Glutamatergic neuron (in vitro differentiated cells): ENCODE measurements around the gene STRA6. TPM values are rescaled to one million over a fixed set of nuclear protein-coding genes. Genes with fewer than 3 reads are reported as not detected.

ENCODE experiments used
- DNase-seq: peaks from one replicate; pipeline ENCODE4 v3.0.0; 2022
- H3K27ac Mint-ChIP-seq: one replicate; pipeline ENCODE4 v1.8.0; 2020; ENCODE audit warnings: mild to moderate bottlenecking, mixed read lengths, inconsistent platforms; ENCODE audit not compliant: unreplicated experiment
- H3K27me3 Mint-ChIP-seq: one replicate; pipeline ENCODE4 v1.8.0; 2020; ENCODE audit warnings: mild to moderate bottlenecking, moderate library complexity, mixed read lengths, inconsistent platforms; ENCODE audit not compliant: unreplicated experiment
- H3K36me3 Mint-ChIP-seq: one replicate; pipeline ENCODE4 v1.8.0; 2020; ENCODE audit warnings: mild to moderate bottlenecking, mixed read lengths, inconsistent platforms; ENCODE audit not compliant: unreplicated experiment
- H3K4me1 Mint-ChIP-seq: one replicate; pipeline ENCODE4 v1.8.0; 2020; ENCODE audit warnings: mild to moderate bottlenecking, low read depth, mixed read lengths, inconsistent platforms; ENCODE audit not compliant: unreplicated experiment
- H3K4me3 Mint-ChIP-seq: one replicate; pipeline ENCODE4 v1.8.0; 2020; ENCODE audit warnings: mild to moderate bottlenecking, mixed read lengths, inconsistent platforms; ENCODE audit not compliant: unreplicated experiment
- H3K9me3 Mint-ChIP-seq: one replicate; pipeline ENCODE4 v1.8.0; 2020; ENCODE audit warnings: mild to moderate bottlenecking, moderate library complexity, mixed read lengths, inconsistent platforms; ENCODE audit not compliant: unreplicated experiment
- CTCF ChIP-seq: fragments of 200-600 bp; sonication (generic); IDR thresholded peaks from one replicate; pipeline ENCODE4 v1.5.0; 2021; ENCODE audit not compliant: partially characterized antibody, unreplicated experiment
- total RNA-seq: library from RNA; stranded (reverse); fragmentation: NEBNext Ultra II Directional; extraction: Animal tissue kit (Norgen Biotek cat#: 25700); gene quantifications from one replicate; pipeline ENCODE4 v1.2.1, GENCODE V29; 2021; ENCODE audit not compliant: unreplicated experiment

Gene STRA6
- total RNA-seq, 1 donor from 2014 or later, result 8.4 TPM

GRCh38 chr15:74147051-74147450, 55.5 kb downstream of the STRA6 start:
- no peak for TF ChIP-seq CTCF
- H3K36me3 Mint-ChIP-seq, result peaks cover 9% of the 10 kb centered on the region
- peaks cover 2% of the 10 kb centered on the region for H3K9me3 Mint-ChIP-seq
- DNase-seq, result no peak
- H3K27ac Mint-ChIP-seq, result no peak overlapping the region
- H3K4me1 Mint-ChIP-seq, result no peaks in the 10 kb centered on the region
- peaks cover 2% of the 10 kb centered on the region for H3K27me3 Mint-ChIP-seq
- no peak overlapping the region for H3K4me3 Mint-ChIP-seq

- Mint-ChIP-seq H3K27ac (no peak overlapping the region), H3K4me1 (no peaks in the 10 kb centered on the region), H3K36me3 (peaks cover 9% of the 10 kb centered on the region), H3K27me3 (peaks cover 2% of the 10 kb centered on the region), H3K9me3 (peaks cover 2% of the 10 kb centered on the region), H3K4me3 (no peak overlapping the region)
- no peak for DNase-seq
- TF ChIP-seq CTCF, result no peak
Observed at GRCh38 chr15:74146277-74146800, 56.2 kb downstream of the STRA6 start.

GRCh38 chr15:74144153-74144775, 58.3 kb downstream of the STRA6 start:
- Mint-ChIP-seq H3K27ac (no peak overlapping the region), H3K36me3 (peaks cover 9% of the 10 kb centered on the region)
- DNase-seq, result no peak

GRCh38 chr15:74141591-74141990, 61.0 kb downstream of the STRA6 start:
- no peaks in the 10 kb centered on the region for H3K36me3 Mint-ChIP-seq
- H3K4me1 Mint-ChIP-seq, result peaks cover 17% of the 10 kb centered on the region
- H3K9me3 Mint-ChIP-seq, result no peaks in the 10 kb centered on the region
- no peak for TF ChIP-seq CTCF
- H3K27ac Mint-ChIP-seq, result no peak overlapping the region
- H3K4me3 Mint-ChIP-seq, result no peak overlapping the region
- DNase-seq, result no peak
- peaks cover 8% of the 10 kb centered on the region for H3K27me3 Mint-ChIP-seq

More at GRCh38 chr15:74144153-74144775, 58.3 kb downstream of the STRA6 start:
- no peak overlapping the region for H3K4me3 Mint-ChIP-seq
- no peak for TF ChIP-seq CTCF
- peaks cover 8% of the 10 kb centered on the region for H3K4me1 Mint-ChIP-seq
- peaks cover 2% of the 10 kb centered on the region for H3K9me3 Mint-ChIP-seq
- peaks cover 2% of the 10 kb centered on the region for H3K27me3 Mint-ChIP-seq

GRCh38 chr15:74138642-74139041, 63.9 kb downstream of the STRA6 start:
- Mint-ChIP-seq H3K4me1 (peaks cover 20% of the 10 kb centered on the region), H3K27ac (no peak overlapping the region), H3K9me3 (peaks cover 4% of the 10 kb centered on the region), H3K4me3 (no peak overlapping the region), H3K36me3 (no peaks in the 10 kb centered on the region), H3K27me3 (peaks cover 17% of the 10 kb centered on the region)
- no peak for DNase-seq
- no peak for TF ChIP-seq CTCF
